ENCODE results near the gene CEP68.

- TF ChIP-seq POLR2A (IDR thresholded peaks at IDR 0.05): no peak
- no peak for TF ChIP-seq CTCF (IDR thresholded peaks at IDR 0.05)
Observed at GRCh38 chr2:65114921-65115320, 58.7 kb downstream of the CEP68 start.

All from heart left ventricle (tissue), 13 donors.